MCF 10A (cell line): Measurements from ENCODE around the gene PBOV1. TPM values are rescaled to one million over a fixed set of nuclear protein-coding genes. Genes with fewer than 3 reads are reported as not detected.

Experiments used
- BruUV-seq: library from RNA; stranded (reverse); fragments of 400-500 nt; replicated peaks from 2 replicates; lab custom pipeline; 2021; lab: Mats Ljungman, UMichigan
- CTCF ChIA-PET: fragments of 300-600 bp; sonication (Branson Sonifier 250); formaldehyde crosslinking; extraction: SDS; loops from one replicate; lab custom pipeline; 2021; ENCODE audit warnings: antibody characterized with exemption, inconsistent platforms; lab: Yijun Ruan, JAX
- POLR2A ChIA-PET: fragments of 300-600, 350-650 bp; sonication (Branson Sonifier 250); formaldehyde crosslinking; extraction: SDS; loops from one replicate; lab custom pipeline; 2020; ENCODE audit warnings: antibody characterized with exemption, inconsistent platforms; lab: Yijun Ruan, JAX
- DNase-seq: peaks from one replicate; pipeline ENCODE4 v3.0.0-alpha.2; 2018; ENCODE audit not compliant: unreplicated experiment
- H3K27ac Mint-ChIP-seq: one replicate; pipeline ENCODE4 v1.8.0; 2022; ENCODE audit warnings: mild to moderate bottlenecking, low read depth, mixed read lengths; ENCODE audit not compliant: unreplicated experiment
- H3K27me3 Mint-ChIP-seq: one replicate; pipeline ENCODE4 v1.8.0; 2022; ENCODE audit warnings: mixed read lengths; ENCODE audit not compliant: insufficient read depth, unreplicated experiment
- H3K36me3 Mint-ChIP-seq: one replicate; pipeline ENCODE4 v1.8.0; 2022; ENCODE audit warnings: mild to moderate bottlenecking, moderate library complexity, mixed read lengths; ENCODE audit not compliant: insufficient read depth, unreplicated experiment
- H3K4me1 Mint-ChIP-seq: one replicate; pipeline ENCODE4 v1.8.0; 2022; ENCODE audit warnings: mixed read lengths; ENCODE audit not compliant: insufficient read depth, unreplicated experiment
- H3K4me3 Mint-ChIP-seq: one replicate; pipeline ENCODE4 v1.8.0; 2022; ENCODE audit warnings: mild to moderate bottlenecking, moderate library complexity, mixed read lengths; ENCODE audit not compliant: unreplicated experiment
- H3K9me3 Mint-ChIP-seq: one replicate; pipeline ENCODE4 v1.8.0; 2022; ENCODE audit warnings: mixed read lengths; ENCODE audit not compliant: unreplicated experiment
- CTCF ChIP-seq: fragments of 200-600 bp; IDR thresholded peaks from one replicate; pipeline ENCODE4 v1.8.0; 2022; ENCODE audit warnings: antibody characterized with exemption, mild to moderate bottlenecking; ENCODE audit not compliant: unreplicated experiment
- intact Hi-C: fragments of 100-400 bp; cut with micrococcal nuclease; formaldehyde crosslinking; loops from 2 replicates; pipeline ENCODE4 v1.14.1; 2022
- total RNA-seq: library from RNA; stranded (reverse); gene quantifications from 2 replicates; pipeline ENCODE4 v1.2.3, GENCODE V29; 2022

PBOV1 gene
- total RNA-seq, 1 experiment from 2014 or later, result not detected

GRCh38 chr6:138239774-138240173 lies 21.5 kb upstream of the PBOV1 start:
- Mint-ChIP-seq H3K27ac (no peak overlapping the region), H3K4me3 (no peak overlapping the region), H3K36me3 (no peaks in the 10 kb centered on the region), H3K27me3 (no peaks in the 10 kb centered on the region), H3K9me3 (no peaks in the 10 kb centered on the region), H3K4me1 (peaks cover 6% of the 10 kb centered on the region)
- intact Hi-C loops, result no loop called here
- POLR2A ChIA-PET, result no interaction called here
- CTCF ChIA-PET, result interaction anchor here (0.6 kb wide), 1 partner anchor 475 kb away, joined by 5 read pairs; no protein-coding TSS in a partner anchor
- no TSS peak for BruUV-seq
- no peak for DNase-seq
- no peak for TF ChIP-seq CTCF

GRCh38 chr6:138238368-138238767 lies 20.1 kb upstream of the PBOV1 start:
- no peak for DNase-seq
- no peak overlapping the region for H3K27ac Mint-ChIP-seq
- peaks cover 4% of the 10 kb centered on the region for H3K4me1 Mint-ChIP-seq
- intact Hi-C loops, result no loop called here
- H3K4me3 Mint-ChIP-seq, result no peak overlapping the region
- no peak for TF ChIP-seq CTCF
- no peaks in the 10 kb centered on the region for H3K9me3 Mint-ChIP-seq
- ChIA-PET POLR2A (no interaction called here), CTCF (no interaction called here)
- H3K27me3 Mint-ChIP-seq, result no peaks in the 10 kb centered on the region
- BruUV-seq, result no TSS peak
- H3K36me3 Mint-ChIP-seq, result no peaks in the 10 kb centered on the region

GRCh38 chr6:138237463-138237862 lies 19.2 kb upstream of the PBOV1 start:
- no peak for DNase-seq
- TF ChIP-seq CTCF, result no peak
- BruUV-seq, result no TSS peak
- H3K9me3 Mint-ChIP-seq, result no peaks in the 10 kb centered on the region
- no peak overlapping the region for H3K27ac Mint-ChIP-seq
- H3K4me3 Mint-ChIP-seq, result no peak overlapping the region
- no peaks in the 10 kb centered on the region for H3K4me1 Mint-ChIP-seq
- no peaks in the 10 kb centered on the region for H3K27me3 Mint-ChIP-seq
- CTCF ChIA-PET, result no interaction called here
- POLR2A ChIA-PET, result interaction anchor here (0.6 kb wide), 1 partner anchor 9 kb away, joined by 3 read pairs; no protein-coding TSS in a partner anchor
- H3K36me3 Mint-ChIP-seq, result no peaks in the 10 kb centered on the region
- intact Hi-C loops, result no loop called here

GRCh38 chr6:138235693-138236092 lies 17.4 kb upstream of the PBOV1 start:
- Mint-ChIP-seq H3K27me3 (no peaks in the 10 kb centered on the region), H3K27ac (no peak overlapping the region), H3K4me1 (no peaks in the 10 kb centered on the region), H3K36me3 (no peaks in the 10 kb centered on the region), H3K4me3 (no peak overlapping the region), H3K9me3 (no peaks in the 10 kb centered on the region)
- no TSS peak for BruUV-seq
- intact Hi-C loops, result no loop called here
- DNase-seq, result no peak
- no peak for TF ChIP-seq CTCF
- ChIA-PET POLR2A (interaction anchor here (0.6 to 1.4 kb wide), 2 partner anchors 9 to 12 kb away, joined by 3 to 4 read pairs; no protein-coding TSS in a partner anchor), CTCF (no interaction called here)
